ENCODE measurements around the gene RTEL1.

DNA sequence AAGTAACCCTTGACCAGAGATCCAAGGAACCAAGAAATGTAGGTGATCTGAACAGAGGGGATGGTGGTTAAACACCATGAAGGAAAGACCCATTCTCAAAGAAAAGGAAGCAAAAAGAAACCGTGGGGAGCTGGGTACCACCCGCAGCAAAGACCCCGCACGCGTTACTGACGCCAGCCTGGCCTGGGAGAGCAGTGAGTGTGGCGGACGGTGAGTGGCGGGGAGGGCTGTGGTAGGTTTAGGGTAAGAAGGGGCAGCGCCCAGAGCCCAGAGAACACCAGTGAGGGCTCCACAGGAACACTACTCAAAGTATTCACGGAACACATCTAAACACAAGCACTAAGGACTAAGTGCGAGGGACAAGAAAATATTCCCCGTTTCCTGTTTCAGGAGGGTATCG, 35.4 kb upstream of the RTEL1 start:
- TF ChIP-seq, protein P1, sequence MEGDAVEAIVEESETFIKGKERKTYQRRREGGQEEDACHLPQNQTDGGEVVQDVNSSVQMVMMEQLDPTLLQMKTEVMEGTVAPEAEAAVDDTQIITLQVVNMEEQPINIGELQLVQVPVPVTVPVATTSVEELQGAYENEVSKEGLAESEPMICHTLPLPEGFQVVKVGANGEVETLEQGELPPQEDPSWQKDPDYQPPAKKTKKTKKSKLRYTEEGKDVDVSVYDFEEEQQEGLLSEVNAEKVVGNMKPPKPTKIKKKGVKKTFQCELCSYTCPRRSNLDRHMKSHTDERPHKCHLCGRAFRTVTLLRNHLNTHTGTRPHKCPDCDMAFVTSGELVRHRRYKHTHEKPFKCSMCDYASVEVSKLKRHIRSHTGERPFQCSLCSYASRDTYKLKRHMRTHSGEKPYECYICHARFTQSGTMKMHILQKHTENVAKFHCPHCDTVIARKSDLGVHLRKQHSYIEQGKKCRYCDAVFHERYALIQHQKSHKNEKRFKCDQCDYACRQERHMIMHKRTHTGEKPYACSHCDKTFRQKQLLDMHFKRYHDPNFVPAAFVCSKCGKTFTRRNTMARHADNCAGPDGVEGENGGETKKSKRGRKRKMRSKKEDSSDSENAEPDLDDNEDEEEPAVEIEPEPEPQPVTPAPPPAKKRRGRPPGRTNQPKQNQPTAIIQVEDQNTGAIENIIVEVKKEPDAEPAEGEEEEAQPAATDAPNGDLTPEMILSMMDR (IDR thresholded peaks at IDR 0.05; ENCODE audit: low read depth, low read length, poor library complexity, severe bottlenecking): no peak
- TF ChIP-seq EZH2phosphoT487 (IDR thresholded peaks at IDR 0.05; ENCODE audit: borderline replicate concordance, low read length): no peak

Measured in DOHH2 (cell line).